NB4 (cell line): ENCODE results near the gene GXYLT2.

Experiments
- MYC ChIP-seq: IDR thresholded peaks from 2 replicates; pipeline ENCODE4 v1.6.1; 2011; ENCODE audit warnings: low read depth, low read length
- TF ChIP-seq, protein P1 (sequence below): IDR thresholded peaks from one replicate; pipeline ENCODE4 v1.5.1; 2012; ENCODE audit warnings: low read depth, low read length

DNA sequence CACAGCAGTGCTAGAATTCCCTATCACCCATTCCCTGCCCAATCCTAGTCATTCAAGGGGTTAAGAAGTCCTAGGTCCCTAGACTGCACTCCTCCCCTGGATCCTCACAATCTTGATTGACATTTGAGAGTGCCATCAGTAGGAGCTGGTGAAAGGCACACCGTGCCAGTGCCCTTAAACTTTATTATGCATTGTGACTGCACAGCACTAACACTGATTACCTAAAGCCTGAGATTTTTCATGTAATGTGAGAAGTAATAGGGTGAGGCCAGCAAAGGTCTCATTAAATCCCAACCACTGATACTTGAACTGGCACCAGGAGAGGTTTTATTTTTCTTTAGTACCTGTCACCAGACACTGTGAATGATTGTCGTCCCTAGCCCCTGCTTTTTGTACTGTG is 16.3 kb downstream of the GXYLT2 start:
- no peak for TF ChIP-seq MYC
- TF ChIP-seq, protein P1, sequence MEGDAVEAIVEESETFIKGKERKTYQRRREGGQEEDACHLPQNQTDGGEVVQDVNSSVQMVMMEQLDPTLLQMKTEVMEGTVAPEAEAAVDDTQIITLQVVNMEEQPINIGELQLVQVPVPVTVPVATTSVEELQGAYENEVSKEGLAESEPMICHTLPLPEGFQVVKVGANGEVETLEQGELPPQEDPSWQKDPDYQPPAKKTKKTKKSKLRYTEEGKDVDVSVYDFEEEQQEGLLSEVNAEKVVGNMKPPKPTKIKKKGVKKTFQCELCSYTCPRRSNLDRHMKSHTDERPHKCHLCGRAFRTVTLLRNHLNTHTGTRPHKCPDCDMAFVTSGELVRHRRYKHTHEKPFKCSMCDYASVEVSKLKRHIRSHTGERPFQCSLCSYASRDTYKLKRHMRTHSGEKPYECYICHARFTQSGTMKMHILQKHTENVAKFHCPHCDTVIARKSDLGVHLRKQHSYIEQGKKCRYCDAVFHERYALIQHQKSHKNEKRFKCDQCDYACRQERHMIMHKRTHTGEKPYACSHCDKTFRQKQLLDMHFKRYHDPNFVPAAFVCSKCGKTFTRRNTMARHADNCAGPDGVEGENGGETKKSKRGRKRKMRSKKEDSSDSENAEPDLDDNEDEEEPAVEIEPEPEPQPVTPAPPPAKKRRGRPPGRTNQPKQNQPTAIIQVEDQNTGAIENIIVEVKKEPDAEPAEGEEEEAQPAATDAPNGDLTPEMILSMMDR: no peak
